Measurements from ENCODE around the gene AFF3. TPM values are rescaled to one million over a fixed set of nuclear protein-coding genes. Genes with fewer than 3 reads are reported as not detected.
A peak's percentile ranks its signal among the peaks of the same experiment; 100 is the strongest.

The AFF3 gene
- total RNA-seq, 1 donor from 2014 or later: 7.3 TPM

DNA sequence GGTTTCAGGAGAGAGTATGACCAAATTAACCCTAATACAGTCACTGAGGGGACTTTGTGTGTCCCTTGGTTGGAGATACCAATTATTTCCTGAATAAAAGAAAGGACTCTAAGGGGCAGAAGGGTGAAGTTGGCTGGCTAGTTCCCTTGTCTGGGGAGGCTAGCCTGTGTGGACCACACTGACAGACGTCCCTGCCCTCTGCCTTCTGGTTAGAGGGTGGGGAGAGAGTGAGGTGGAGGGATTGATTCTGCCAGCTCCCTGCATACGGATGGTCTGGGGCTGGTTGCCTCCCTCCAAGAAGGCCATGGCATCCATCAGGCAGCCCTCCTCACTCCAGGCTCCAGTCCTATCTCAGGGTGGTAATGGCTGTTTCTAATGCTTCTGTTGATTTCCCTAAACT, 37.4 kb upstream of the AFF3 start:
- Mint-ChIP-seq H3K27me3 (peaks cover 34% of the 10 kb centered on the region), H3K4me1 (ENCODE audit: low read depth) (peaks cover 6% of the 10 kb centered on the region), H3K27ac (no peak overlapping the region), H3K36me3 (ENCODE audit: insufficient read depth) (no peaks in the 10 kb centered on the region), H3K4me3 (ENCODE audit: low read depth) (no peak overlapping the region), H3K9me3 (ENCODE audit: low read depth) (peaks cover 6% of the 10 kb centered on the region)
- TF ChIP-seq, protein P1, sequence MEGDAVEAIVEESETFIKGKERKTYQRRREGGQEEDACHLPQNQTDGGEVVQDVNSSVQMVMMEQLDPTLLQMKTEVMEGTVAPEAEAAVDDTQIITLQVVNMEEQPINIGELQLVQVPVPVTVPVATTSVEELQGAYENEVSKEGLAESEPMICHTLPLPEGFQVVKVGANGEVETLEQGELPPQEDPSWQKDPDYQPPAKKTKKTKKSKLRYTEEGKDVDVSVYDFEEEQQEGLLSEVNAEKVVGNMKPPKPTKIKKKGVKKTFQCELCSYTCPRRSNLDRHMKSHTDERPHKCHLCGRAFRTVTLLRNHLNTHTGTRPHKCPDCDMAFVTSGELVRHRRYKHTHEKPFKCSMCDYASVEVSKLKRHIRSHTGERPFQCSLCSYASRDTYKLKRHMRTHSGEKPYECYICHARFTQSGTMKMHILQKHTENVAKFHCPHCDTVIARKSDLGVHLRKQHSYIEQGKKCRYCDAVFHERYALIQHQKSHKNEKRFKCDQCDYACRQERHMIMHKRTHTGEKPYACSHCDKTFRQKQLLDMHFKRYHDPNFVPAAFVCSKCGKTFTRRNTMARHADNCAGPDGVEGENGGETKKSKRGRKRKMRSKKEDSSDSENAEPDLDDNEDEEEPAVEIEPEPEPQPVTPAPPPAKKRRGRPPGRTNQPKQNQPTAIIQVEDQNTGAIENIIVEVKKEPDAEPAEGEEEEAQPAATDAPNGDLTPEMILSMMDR (IDR thresholded peaks at IDR 0.05; ENCODE audit: unreplicated experiment): no peak
- no peak for DNase-seq (ENCODE audit: low spot score, unreplicated experiment)

DNA sequence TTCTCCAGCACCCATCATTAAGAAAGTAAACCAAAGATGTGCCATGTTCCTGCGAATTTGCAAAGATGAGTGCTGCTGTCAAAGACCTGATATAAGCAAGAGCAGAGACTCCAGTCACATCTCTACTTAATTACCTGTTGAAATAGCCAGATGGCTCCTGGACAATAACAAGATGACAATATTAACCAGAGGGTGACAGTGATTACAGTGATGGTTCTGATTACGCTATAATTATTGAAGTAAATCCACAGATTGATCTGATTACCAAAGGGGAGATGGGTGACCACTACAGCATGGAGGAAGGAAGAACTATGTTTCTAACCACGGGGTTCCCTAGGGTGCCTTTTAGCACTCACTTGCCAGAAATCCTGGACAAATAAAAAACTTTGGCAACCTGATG, 36.5 kb upstream of the AFF3 start:
- no peak for DNase-seq (ENCODE audit: low spot score, unreplicated experiment)
- no peak overlapping the region for H3K27ac Mint-ChIP-seq
- no peak overlapping the region for H3K4me3 Mint-ChIP-seq (ENCODE audit: low read depth)
- H3K4me1 Mint-ChIP-seq (ENCODE audit: low read depth): peaks cover 5% of the 10 kb centered on the region
- H3K27me3 Mint-ChIP-seq: peaks cover 31% of the 10 kb centered on the region
- H3K36me3 Mint-ChIP-seq (ENCODE audit: insufficient read depth): no peaks in the 10 kb centered on the region
- peaks cover 6% of the 10 kb centered on the region for H3K9me3 Mint-ChIP-seq (ENCODE audit: low read depth)
- TF ChIP-seq, protein P1 (IDR thresholded peaks at IDR 0.05; ENCODE audit: unreplicated experiment): no peak

DNA sequence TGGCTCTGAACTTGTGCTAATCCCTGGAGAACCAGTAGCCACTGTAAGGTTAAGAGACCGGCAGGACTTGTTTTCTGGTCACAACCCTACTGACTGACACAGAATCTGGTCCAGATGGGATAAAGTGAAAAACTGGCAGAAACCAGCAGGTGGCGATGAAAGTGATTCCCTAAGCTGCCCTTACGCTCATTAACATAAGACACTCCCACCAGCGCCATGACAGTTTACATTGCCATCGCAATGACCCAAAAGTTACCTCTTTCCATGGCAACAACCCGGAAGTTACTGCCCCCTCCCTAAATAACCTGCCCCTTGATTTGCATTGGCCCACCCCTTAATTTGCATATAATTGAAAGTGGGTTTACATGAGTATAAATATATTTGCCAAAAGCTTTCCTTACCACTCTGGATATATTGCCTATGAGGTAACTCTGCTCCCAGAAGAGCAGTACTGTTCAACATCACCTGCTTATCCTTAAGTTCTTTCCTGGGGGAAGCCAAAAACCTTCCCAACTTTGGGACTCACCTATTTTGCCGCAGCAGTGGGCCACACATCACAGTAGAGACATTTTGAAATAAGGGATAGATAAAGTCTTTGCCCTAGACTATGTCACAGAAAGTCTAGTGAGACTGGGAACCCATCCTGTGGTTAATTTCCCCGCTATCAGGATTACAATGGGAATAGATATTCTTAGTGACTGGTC, 35.8 kb upstream of the AFF3 start:
- Mint-ChIP-seq H3K27me3 (peaks cover 29% of the 10 kb centered on the region), H3K36me3 (ENCODE audit: insufficient read depth) (no peaks in the 10 kb centered on the region), H3K27ac (no peak overlapping the region), H3K4me1 (ENCODE audit: low read depth) (peaks cover 5% of the 10 kb centered on the region), H3K4me3 (ENCODE audit: low read depth) (no peak overlapping the region), H3K9me3 (ENCODE audit: low read depth) (peaks cover 6% of the 10 kb centered on the region)
- TF ChIP-seq, protein P1 (IDR thresholded peaks at IDR 0.05; ENCODE audit: unreplicated experiment): peak; percentile 44
- DNase-seq (ENCODE audit: low spot score, unreplicated experiment): no peak

DNA sequence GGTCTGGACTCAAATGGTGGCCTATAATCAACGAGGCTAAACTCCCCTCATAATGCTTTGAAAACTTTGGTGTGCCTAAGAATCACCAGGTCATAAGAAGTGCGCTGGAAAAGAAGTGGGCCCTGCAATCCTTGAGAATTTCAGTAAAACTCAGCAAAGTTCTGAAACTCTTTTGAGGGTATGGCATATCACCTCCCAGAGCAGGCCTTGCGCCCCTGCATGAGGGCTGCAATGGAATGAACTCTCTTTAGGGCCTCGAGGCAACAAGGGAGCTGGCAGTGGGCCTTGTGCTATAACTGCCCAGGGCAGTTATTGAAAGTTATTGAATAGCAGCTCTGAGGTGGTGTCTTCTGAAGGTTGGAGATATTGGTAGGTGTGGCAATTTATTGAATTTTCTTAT, 34.5 kb upstream of the AFF3 start:
- TF ChIP-seq, protein P1 (IDR thresholded peaks at IDR 0.05; ENCODE audit: unreplicated experiment): no peak
- no peak overlapping the region for H3K27ac Mint-ChIP-seq
- peaks cover 6% of the 10 kb centered on the region for H3K9me3 Mint-ChIP-seq (ENCODE audit: low read depth)
- H3K4me3 Mint-ChIP-seq (ENCODE audit: low read depth): no peak overlapping the region
- no peak for DNase-seq (ENCODE audit: low spot score, unreplicated experiment)
- H3K36me3 Mint-ChIP-seq (ENCODE audit: insufficient read depth): no peaks in the 10 kb centered on the region
- peaks cover 5% of the 10 kb centered on the region for H3K4me1 Mint-ChIP-seq (ENCODE audit: low read depth)
- H3K27me3 Mint-ChIP-seq: peaks cover 17% of the 10 kb centered on the region

DNA sequence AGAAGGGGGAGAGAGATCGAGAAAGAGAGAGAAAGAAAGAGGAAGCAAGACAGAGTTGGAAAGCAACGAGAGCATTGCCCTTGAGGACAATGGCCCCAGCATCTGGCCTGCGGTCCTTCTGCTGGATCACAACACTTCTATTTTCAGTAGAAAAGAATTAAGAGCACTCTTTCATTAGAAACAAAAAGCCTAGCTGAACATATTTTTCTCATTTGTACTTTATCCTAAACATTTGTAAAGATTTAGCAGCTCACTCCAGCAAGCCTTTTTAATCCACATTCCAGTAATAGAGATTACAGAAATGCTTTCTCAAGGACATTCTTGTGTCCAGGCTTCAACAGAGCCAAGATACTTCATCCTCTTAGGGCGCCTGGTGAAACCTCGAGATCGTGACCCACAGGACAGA, 31.6 kb upstream of the AFF3 start:
- Mint-ChIP-seq H3K27ac (no peak overlapping the region), H3K4me3 (ENCODE audit: low read depth) (no peak overlapping the region), H3K4me1 (ENCODE audit: low read depth) (peaks cover 5% of the 10 kb centered on the region), H3K27me3 (peaks cover 6% of the 10 kb centered on the region), H3K36me3 (ENCODE audit: insufficient read depth) (no peaks in the 10 kb centered on the region), H3K9me3 (ENCODE audit: low read depth) (peaks cover 6% of the 10 kb centered on the region)
- no peak for DNase-seq (ENCODE audit: low spot score, unreplicated experiment)
- TF ChIP-seq, protein P1 (IDR thresholded peaks at IDR 0.05; ENCODE audit: unreplicated experiment): no peak

Measured in progenitor cell of endocrine pancreas (in vitro differentiated cells).